OCI-LY3 (cell line): Measurements from ENCODE around the gene KRABD2.

Experiments used
- H2AFZ ChIP-seq: fragments of 200-600, 300-600 bp; shearing (Covaris generic); 2 replicates; pipeline ENCODE4 v1.6.0; 2014; ENCODE audit warnings: antibody characterized with exemption, low read depth, low read length
- H3K27ac ChIP-seq: fragments of 200-600, 300-600 bp; sonication (generic); 2 replicates; pipeline ENCODE4 v1.5.1; 2014; ENCODE audit warnings: mild to moderate bottlenecking, low read length, moderate library complexity, mixed read lengths
- H3K27me3 ChIP-seq: fragments of 200-600, 300-600 bp; sonication (generic); 2 replicates; pipeline ENCODE4 v1.6.1; 2014; ENCODE audit warnings: low read depth, low read length, mixed read lengths
- H3K36me3 ChIP-seq: fragments of 200-600, 300-600 bp; sonication (generic); replicated peaks from 2 replicates; pipeline ENCODE3; 2014; ENCODE audit warnings: low read depth, low read length, mixed read lengths
- H3K4me1 ChIP-seq: fragments of 300-600, 200-600 bp; sonication (generic); 2 replicates; pipeline ENCODE4 v1.6.1; 2014; ENCODE audit warnings: low read length, mixed read lengths
- H3K4me2 ChIP-seq: fragments of 200-600, 300-600 bp; sonication (generic); 2 replicates; pipeline ENCODE4 v1.6.1; 2014; ENCODE audit warnings: low read length, mixed read lengths
- H3K4me3 ChIP-seq: fragments of 300-600, 200-600 bp; sonication (generic); 2 replicates; pipeline ENCODE4 v1.5.1; 2014; ENCODE audit warnings: antibody characterized with exemption, mild to moderate bottlenecking, low read length, moderate library complexity
- H3K79me2 ChIP-seq: fragments of 300-600, 200-600 bp; shearing (Covaris generic); 2 replicates; pipeline ENCODE4 v1.6.1; 2014; ENCODE audit warnings: mild to moderate bottlenecking, low read length, mixed read lengths
- H3K9ac ChIP-seq: fragments of 300-600, 200-600 bp; shearing (Covaris generic); 2 replicates; pipeline ENCODE4 v1.6.0; 2014; ENCODE audit warnings: mild to moderate bottlenecking, low read length, moderate library complexity
- H3K9me3 ChIP-seq: fragments of 200-600, 300-600 bp; shearing (Covaris generic); 2 replicates; pipeline ENCODE4 v1.6.1; 2014; ENCODE audit warnings: low read length, mixed read lengths; ENCODE audit not compliant: insufficient read depth
- H4K20me1 ChIP-seq: fragments of 200-600, 300-600 bp; sonication (generic); 2 replicates; pipeline ENCODE4 v1.6.1; 2016; ENCODE audit warnings: low read length, mixed read lengths; ENCODE audit not compliant: insufficient read depth
- EZH2phosphoT487 ChIP-seq: fragments of 200-600 bp; shearing (Covaris generic); IDR thresholded peaks from 2 replicates; pipeline ENCODE4 v1.6.1; 2018; ENCODE audit warnings: antibody characterized with exemption, mixed run types, low read depth
- TF ChIP-seq, protein P1 (sequence below): fragments of 200-600, 300-600 bp; sonication (generic); IDR thresholded peaks from 2 replicates; pipeline ENCODE4 v1.5.1; 2014; ENCODE audit warnings: antibody characterized with exemption, low read length, low read depth

Gene KRABD2

DNA sequence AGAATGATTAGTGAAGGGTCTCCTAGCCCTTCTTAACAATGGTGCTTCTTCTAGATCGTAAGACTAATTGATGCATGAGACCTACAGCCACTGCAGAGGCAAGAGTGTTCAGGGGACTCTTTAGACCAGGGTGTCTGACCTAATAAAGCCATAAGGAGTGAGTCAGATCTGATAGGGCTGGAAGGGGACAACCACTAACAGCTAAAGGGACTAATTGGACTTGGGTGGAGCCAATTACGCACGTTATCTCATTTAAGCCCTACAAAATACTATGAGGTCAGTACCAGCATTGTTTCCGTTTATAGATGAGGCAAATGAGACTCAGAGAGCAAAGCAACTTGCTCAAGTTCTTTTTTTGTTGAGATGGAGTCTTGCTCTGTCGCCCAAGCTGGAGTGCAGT, 35.6 kb upstream of the KRABD2 start:
- Histone ChIP-seq H3K4me2 (no peak overlapping the region), H3K27me3 (no peaks in the 10 kb centered on the region), H3K4me1 (peaks cover 5% of the 10 kb centered on the region), H2AFZ (no peak overlapping the region), H3K4me3 (no peak overlapping the region), H3K9me3 (no peaks in the 10 kb centered on the region), H3K36me3 (no peaks in the 10 kb centered on the region), H3K79me2 (no peaks in the 10 kb centered on the region), H3K27ac (no peak overlapping the region), H4K20me1 (no peaks in the 10 kb centered on the region), H3K9ac (no peak overlapping the region)
- TF ChIP-seq, protein P1, sequence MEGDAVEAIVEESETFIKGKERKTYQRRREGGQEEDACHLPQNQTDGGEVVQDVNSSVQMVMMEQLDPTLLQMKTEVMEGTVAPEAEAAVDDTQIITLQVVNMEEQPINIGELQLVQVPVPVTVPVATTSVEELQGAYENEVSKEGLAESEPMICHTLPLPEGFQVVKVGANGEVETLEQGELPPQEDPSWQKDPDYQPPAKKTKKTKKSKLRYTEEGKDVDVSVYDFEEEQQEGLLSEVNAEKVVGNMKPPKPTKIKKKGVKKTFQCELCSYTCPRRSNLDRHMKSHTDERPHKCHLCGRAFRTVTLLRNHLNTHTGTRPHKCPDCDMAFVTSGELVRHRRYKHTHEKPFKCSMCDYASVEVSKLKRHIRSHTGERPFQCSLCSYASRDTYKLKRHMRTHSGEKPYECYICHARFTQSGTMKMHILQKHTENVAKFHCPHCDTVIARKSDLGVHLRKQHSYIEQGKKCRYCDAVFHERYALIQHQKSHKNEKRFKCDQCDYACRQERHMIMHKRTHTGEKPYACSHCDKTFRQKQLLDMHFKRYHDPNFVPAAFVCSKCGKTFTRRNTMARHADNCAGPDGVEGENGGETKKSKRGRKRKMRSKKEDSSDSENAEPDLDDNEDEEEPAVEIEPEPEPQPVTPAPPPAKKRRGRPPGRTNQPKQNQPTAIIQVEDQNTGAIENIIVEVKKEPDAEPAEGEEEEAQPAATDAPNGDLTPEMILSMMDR = no peak
- TF ChIP-seq EZH2phosphoT487 = no peak

DNA sequence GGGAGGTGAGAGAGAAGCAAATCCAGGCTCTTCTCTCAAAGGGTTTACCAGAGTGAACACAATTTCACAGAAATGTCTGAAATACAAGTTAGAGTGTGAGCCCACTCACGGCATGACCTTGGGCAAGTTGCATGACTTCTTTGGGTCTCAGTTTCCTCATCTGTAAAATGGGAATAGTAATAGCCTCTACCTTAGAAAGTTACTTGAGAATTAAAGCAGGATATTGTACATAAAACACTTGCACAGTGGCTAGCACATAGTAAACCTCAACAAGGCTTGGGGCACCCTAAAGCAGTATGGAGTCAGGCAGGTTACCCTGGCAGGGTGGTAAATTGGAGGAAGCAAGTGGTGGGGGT, 34.4 kb upstream of the KRABD2 start:
- Histone ChIP-seq H2AFZ (peak overlapping the region; percentile 91; the same call in 1 of the 2 replicates), H3K4me1 (peaks cover 5% of the 10 kb centered on the region), H3K27me3 (no peaks in the 10 kb centered on the region), H3K9me3 (no peaks in the 10 kb centered on the region), H3K9ac (no peak overlapping the region), H3K27ac (no peak overlapping the region), H3K4me3 (peak overlapping the region; percentile 73), H4K20me1 (no peaks in the 10 kb centered on the region), H3K36me3 (no peaks in the 10 kb centered on the region), H3K79me2 (no peaks in the 10 kb centered on the region), H3K4me2 (peak overlapping the region; percentile 88)
- TF ChIP-seq, protein P1 = no peak
- no peak for TF ChIP-seq EZH2phosphoT487

DNA sequence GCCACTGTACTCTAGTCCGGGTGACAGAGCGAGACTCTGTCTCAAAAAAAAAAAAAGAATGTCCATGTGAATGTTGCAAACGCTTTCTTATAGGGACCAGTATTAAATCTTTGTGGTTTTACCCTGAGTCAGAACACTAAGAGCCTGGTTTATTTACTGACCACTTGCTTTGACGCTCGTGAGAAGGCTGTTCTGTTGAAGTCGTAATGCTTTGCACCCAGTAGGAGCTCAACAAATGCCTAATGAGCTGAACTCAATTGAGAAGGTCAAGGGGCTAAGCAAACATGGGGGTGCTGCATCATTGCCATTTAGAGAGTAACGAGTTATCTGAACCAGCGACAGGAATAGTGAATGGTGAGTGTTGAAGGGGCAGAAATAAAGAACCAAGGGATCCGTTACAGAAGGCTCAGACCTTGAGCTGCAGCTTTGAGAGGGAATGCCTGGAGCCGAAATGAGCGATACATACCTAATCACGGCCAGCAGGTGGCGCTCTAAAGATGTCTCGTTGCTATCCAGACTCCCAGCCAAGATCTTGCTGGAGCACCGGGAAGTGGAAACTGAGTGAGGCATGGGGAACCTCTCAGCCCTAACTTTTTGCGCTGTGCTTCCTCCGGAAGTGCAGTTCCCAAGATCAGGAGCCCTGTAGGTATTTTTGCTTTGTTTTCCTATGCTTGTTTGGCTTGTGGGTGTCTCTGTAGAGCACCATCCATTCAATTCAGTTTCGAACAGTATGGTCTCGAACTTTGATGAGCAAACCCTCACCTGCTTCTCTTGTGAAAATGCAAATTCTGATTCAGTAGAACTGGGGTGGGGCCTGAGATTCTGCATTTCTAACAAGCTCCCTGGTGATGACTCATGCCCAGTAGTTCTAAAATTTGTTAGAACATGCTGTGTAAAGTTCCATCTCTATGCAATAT, 33.7 kb upstream of the KRABD2 start:
- H3K36me3 ChIP-seq = no peaks in the 10 kb centered on the region
- peak overlapping the region; percentile 73 for H3K4me3 ChIP-seq
- TF ChIP-seq, protein P1 = peak; percentile 80
- TF ChIP-seq EZH2phosphoT487 = no peak
- H4K20me1 ChIP-seq = no peaks in the 10 kb centered on the region
- H3K4me1 ChIP-seq = peaks cover 5% of the 10 kb centered on the region
- no peak overlapping the region for H3K9ac ChIP-seq
- H3K79me2 ChIP-seq = no peaks in the 10 kb centered on the region
- peak overlapping the region; percentile 91 for H2AFZ ChIP-seq
- no peak overlapping the region for H3K27ac ChIP-seq
- no peaks in the 10 kb centered on the region for H3K27me3 ChIP-seq
- peak overlapping the region; percentile 88 for H3K4me2 ChIP-seq
- H3K9me3 ChIP-seq = no peaks in the 10 kb centered on the region

DNA sequence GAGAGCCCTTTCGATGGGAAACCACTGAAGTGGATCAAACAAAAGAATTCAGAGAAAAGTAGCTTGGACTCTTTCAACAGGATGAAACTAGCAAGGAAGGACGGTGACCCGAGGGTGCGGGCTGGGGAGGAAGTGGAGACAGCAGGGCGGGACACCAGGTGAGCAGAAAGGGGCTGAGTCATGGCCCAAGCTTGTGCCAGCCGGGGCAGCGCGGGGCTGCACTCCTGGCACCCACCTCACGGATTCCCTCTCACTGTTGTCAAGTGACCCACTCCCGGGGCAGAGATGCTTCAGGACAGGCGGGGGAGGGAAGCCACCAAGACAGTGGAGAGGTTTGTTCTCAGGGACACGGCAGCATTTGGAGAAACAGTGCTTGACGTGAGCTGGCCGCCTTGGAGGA, 31.9 kb upstream of the KRABD2 start:
- H4K20me1 ChIP-seq = no peaks in the 10 kb centered on the region
- H3K4me1 ChIP-seq = peaks cover 5% of the 10 kb centered on the region
- no peaks in the 10 kb centered on the region for H3K79me2 ChIP-seq
- H3K27ac ChIP-seq = no peak overlapping the region
- H3K4me3 ChIP-seq = no peak overlapping the region
- no peaks in the 10 kb centered on the region for H3K36me3 ChIP-seq
- no peak overlapping the region for H3K9ac ChIP-seq
- H2AFZ ChIP-seq = no peak overlapping the region
- TF ChIP-seq EZH2phosphoT487 = no peak
- TF ChIP-seq, protein P1 = no peak
- H3K27me3 ChIP-seq = no peaks in the 10 kb centered on the region
- H3K4me2 ChIP-seq = no peak overlapping the region
- H3K9me3 ChIP-seq = no peaks in the 10 kb centered on the region
